ENCODE data around the gene CRELD2.

The CRELD2 gene

GRCh38 chr22:49886346-49887063 is 31.9 kb upstream of the CRELD2 start:
- H3K4me3 ChIP-seq (ENCODE audit: control insufficient read depth, low read depth, low read length), result no peak overlapping the region
- DNase-seq (ENCODE audit: low read depth), result no peak
- TF ChIP-seq, protein P1, sequence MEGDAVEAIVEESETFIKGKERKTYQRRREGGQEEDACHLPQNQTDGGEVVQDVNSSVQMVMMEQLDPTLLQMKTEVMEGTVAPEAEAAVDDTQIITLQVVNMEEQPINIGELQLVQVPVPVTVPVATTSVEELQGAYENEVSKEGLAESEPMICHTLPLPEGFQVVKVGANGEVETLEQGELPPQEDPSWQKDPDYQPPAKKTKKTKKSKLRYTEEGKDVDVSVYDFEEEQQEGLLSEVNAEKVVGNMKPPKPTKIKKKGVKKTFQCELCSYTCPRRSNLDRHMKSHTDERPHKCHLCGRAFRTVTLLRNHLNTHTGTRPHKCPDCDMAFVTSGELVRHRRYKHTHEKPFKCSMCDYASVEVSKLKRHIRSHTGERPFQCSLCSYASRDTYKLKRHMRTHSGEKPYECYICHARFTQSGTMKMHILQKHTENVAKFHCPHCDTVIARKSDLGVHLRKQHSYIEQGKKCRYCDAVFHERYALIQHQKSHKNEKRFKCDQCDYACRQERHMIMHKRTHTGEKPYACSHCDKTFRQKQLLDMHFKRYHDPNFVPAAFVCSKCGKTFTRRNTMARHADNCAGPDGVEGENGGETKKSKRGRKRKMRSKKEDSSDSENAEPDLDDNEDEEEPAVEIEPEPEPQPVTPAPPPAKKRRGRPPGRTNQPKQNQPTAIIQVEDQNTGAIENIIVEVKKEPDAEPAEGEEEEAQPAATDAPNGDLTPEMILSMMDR (IDR thresholded peaks at IDR 0.05; ENCODE audit: control insufficient read depth, insufficient read depth, low read depth, low read length, missing control alignments), result no peak

GRCh38 chr22:49887064-49887451 is 31.4 kb upstream of the CRELD2 start:
- TF ChIP-seq, protein P1 (IDR thresholded peaks at IDR 0.05; ENCODE audit: control insufficient read depth, insufficient read depth, low read depth, low read length, missing control alignments), result no peak
- no peak overlapping the region for H3K4me3 ChIP-seq (ENCODE audit: control insufficient read depth, low read depth, low read length)
- no peak for DNase-seq (ENCODE audit: low read depth)

DNA sequence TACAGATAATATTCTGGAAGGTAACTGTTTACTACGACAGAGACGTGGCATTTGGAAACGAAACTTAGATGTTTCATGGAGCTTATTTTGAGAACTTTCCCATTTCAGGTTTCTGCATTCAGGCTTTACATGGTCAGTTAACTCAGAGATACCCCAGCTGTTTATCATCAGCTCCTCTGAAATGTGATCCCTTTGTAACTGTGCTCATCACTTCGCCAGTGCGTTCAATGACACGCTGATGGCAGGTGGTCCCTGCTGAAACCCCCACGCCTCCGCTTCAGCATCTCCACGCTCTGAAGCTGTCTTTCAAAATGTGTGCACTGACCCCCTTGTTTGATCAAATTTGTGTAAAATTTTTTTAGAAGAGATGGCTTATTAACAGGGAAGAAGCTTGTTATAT is 30.7 kb upstream of the CRELD2 start:
- no peak overlapping the region for H3K4me3 ChIP-seq (ENCODE audit: control insufficient read depth, low read depth, low read length)
- no peak for DNase-seq (ENCODE audit: low read depth)
- TF ChIP-seq, protein P1 (IDR thresholded peaks at IDR 0.05; ENCODE audit: control insufficient read depth, insufficient read depth, low read depth, low read length, missing control alignments), result no peak

DNA sequence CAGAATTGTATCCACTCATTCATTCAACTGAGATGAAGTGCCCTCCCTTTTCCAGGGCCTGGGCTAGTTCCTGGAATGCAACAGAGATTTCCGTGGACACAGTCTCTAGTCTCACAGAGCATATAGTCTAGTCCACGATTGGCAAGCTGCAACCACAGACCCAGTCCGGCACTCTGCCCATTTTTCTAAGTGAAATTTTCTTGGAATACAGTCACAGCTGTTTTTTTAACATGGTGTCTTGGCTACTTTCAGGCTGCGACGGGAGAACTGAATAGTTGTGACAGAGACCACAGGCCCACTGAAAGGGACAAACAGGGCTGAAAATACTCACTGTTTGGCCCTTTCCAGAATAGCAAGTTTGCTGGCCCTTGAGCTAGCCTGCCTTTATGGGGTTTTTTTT is 29.4 kb upstream of the CRELD2 start:
- no peak for DNase-seq (ENCODE audit: low read depth)
- TF ChIP-seq, protein P1 (IDR thresholded peaks at IDR 0.05; ENCODE audit: control insufficient read depth, insufficient read depth, low read depth, low read length, missing control alignments), result no peak
- H3K4me3 ChIP-seq (ENCODE audit: control insufficient read depth, low read depth, low read length), result no peak overlapping the region

- H3K4me3 ChIP-seq (ENCODE audit: control insufficient read depth, low read depth, low read length), result no peak overlapping the region
- no peak for DNase-seq (ENCODE audit: low read depth)
- TF ChIP-seq, protein P1 (IDR thresholded peaks at IDR 0.05; ENCODE audit: control insufficient read depth, insufficient read depth, low read depth, low read length, missing control alignments), result no peak
These were observed 26.1 kb upstream of the CRELD2 start for GRCh38 chr22:49892226-49892899.

GRCh38 chr22:49893025-49893424 is 25.4 kb upstream of the CRELD2 start:
- TF ChIP-seq, protein P1 (IDR thresholded peaks at IDR 0.05; ENCODE audit: control insufficient read depth, insufficient read depth, low read depth, low read length, missing control alignments), result no peak
- no peak for DNase-seq (ENCODE audit: low read depth)
- H3K4me3 ChIP-seq (ENCODE audit: control insufficient read depth, low read depth, low read length), result no peak overlapping the region
